ENCODE results near the gene AURKB. TPM values are rescaled to one million over a fixed set of nuclear protein-coding genes. Genes with fewer than 3 reads are reported as not detected.

The AURKB gene
- total and polyA plus RNA-seq, 10 of the 15 experiments (the other 5 are each of a cell fraction or from before 2014, with no cell fraction given) = 52.7 to 209 (median 128) TPM

- TF ChIP-seq E4F1 (IDR thresholded peaks at IDR 0.05; ENCODE audit: borderline replicate concordance, partially characterized antibody) (no peak), RB1 (IDR thresholded peaks at IDR 0.05; ENCODE audit: borderline replicate concordance) (peak; percentile 30; the same call in 1 of the 2 replicates), CTCF (IDR thresholded peaks at IDR 0.05 in 2 of 3, conservative IDR thresholded peaks at IDR 0.05 in 1 of 3; ENCODE audit: control insufficient read depth in 2 of 3, extremely low read depth in 1 of 3, insufficient read depth in 1 of 3, low read depth in 3 of 3, low read length in 3 of 3) (0 out of 6 replicates have a peak, but pooled peaks of 1 of the 3 experiments have one; percentile 8), SMC3 (IDR thresholded peaks at IDR 0.05; ENCODE audit: borderline replicate concordance, low read length) (no peak), CBFB (IDR thresholded peaks at IDR 0.05; ENCODE audit: low read depth) (peak; percentile 57; the same call in 1 of the 2 replicates), CREM (IDR thresholded peaks at IDR 0.05; ENCODE audit: low read depth) (peak; percentile 54; the same call in 1 of the 2 replicates), TBL1XR1 (IDR thresholded peaks at IDR 0.05; ENCODE audit: low read depth, low read length) (0 out of 2 replicates have a peak, but pooled peaks have one; percentile 67), PKNOX1 (IDR thresholded peaks at IDR 0.05) (peak; percentile 48; the same call in 1 of the 2 replicates), MAX (IDR thresholded peaks at IDR 0.05; ENCODE audit: low read depth, low read length) (no peak), SRF (IDR thresholded peaks at IDR 0.05; ENCODE audit: low read depth in 2 of 2, low read length in 2 of 2) (no peak), TARDBP (IDR thresholded peaks at IDR 0.05; ENCODE audit: borderline replicate concordance) (peak; percentile 99), MXI1 (IDR thresholded peaks at IDR 0.05; ENCODE audit: low read depth, low read length) (peak; percentile 51; the same call in 1 of the 2 replicates), NFYB (IDR thresholded peaks at IDR 0.05; ENCODE audit: insufficient read depth, low read depth, low read length) (no peak), JUNB (IDR thresholded peaks at IDR 0.05) (no peak), ZNF592 (IDR thresholded peaks at IDR 0.05) (no peak), CREB1 (IDR thresholded peaks at IDR 0.05; ENCODE audit: low read depth) (peak; percentile 76), SMARCA5 (IDR thresholded peaks at IDR 0.05) (peak; percentile 88), SMAD5 (IDR thresholded peaks at IDR 0.05; ENCODE audit: low read depth) (no peak)
These were observed 10.6 kb upstream of the AURKB start (continued) for GRCh38 chr17:8220783-8221662.

Data from GM12878 (cell line).